MCF 10A (cell line): ENCODE results near the gene RTKN2. TPM values are rescaled to one million over a fixed set of nuclear protein-coding genes. Genes with fewer than 3 reads are reported as not detected.

Experiments used
- BruUV-seq: library from RNA; stranded (reverse); fragments of 400-500 nt; replicated peaks from 2 replicates; lab custom pipeline; 2021; lab: Mats Ljungman, UMichigan
- CTCF ChIA-PET: fragments of 300-600 bp; sonication (Branson Sonifier 250); formaldehyde crosslinking; extraction: SDS; loops from one replicate; lab custom pipeline; 2021; ENCODE audit warnings: antibody characterized with exemption, inconsistent platforms; lab: Yijun Ruan, JAX
- POLR2A ChIA-PET: fragments of 300-600, 350-650 bp; sonication (Branson Sonifier 250); formaldehyde crosslinking; extraction: SDS; loops from one replicate; lab custom pipeline; 2020; ENCODE audit warnings: antibody characterized with exemption, inconsistent platforms; lab: Yijun Ruan, JAX
- DNase-seq: peaks from one replicate; pipeline ENCODE4 v3.0.0-alpha.2; 2018; ENCODE audit not compliant: unreplicated experiment
- H3K27ac Mint-ChIP-seq: one replicate; pipeline ENCODE4 v1.8.0; 2022; ENCODE audit warnings: mild to moderate bottlenecking, low read depth, mixed read lengths; ENCODE audit not compliant: unreplicated experiment
- H3K27me3 Mint-ChIP-seq: one replicate; pipeline ENCODE4 v1.8.0; 2022; ENCODE audit warnings: mixed read lengths; ENCODE audit not compliant: insufficient read depth, unreplicated experiment
- H3K36me3 Mint-ChIP-seq: one replicate; pipeline ENCODE4 v1.8.0; 2022; ENCODE audit warnings: mild to moderate bottlenecking, moderate library complexity, mixed read lengths; ENCODE audit not compliant: insufficient read depth, unreplicated experiment
- H3K4me1 Mint-ChIP-seq: one replicate; pipeline ENCODE4 v1.8.0; 2022; ENCODE audit warnings: mixed read lengths; ENCODE audit not compliant: insufficient read depth, unreplicated experiment
- H3K4me3 Mint-ChIP-seq: one replicate; pipeline ENCODE4 v1.8.0; 2022; ENCODE audit warnings: mild to moderate bottlenecking, moderate library complexity, mixed read lengths; ENCODE audit not compliant: unreplicated experiment
- H3K9me3 Mint-ChIP-seq: one replicate; pipeline ENCODE4 v1.8.0; 2022; ENCODE audit warnings: mixed read lengths; ENCODE audit not compliant: unreplicated experiment
- intact Hi-C: fragments of 100-400 bp; cut with micrococcal nuclease; formaldehyde crosslinking; loops from 2 replicates; pipeline ENCODE4 v1.14.1; 2022
- total RNA-seq: library from RNA; stranded (reverse); gene quantifications from 2 replicates; pipeline ENCODE4 v1.2.3, GENCODE V29; 2022
- TF ChIP-seq, protein P1 (sequence below): fragments of 200-600 bp; IDR thresholded peaks from one replicate; pipeline ENCODE4 v1.8.0; 2022; ENCODE audit warnings: antibody characterized with exemption, mild to moderate bottlenecking; ENCODE audit not compliant: unreplicated experiment

The RTKN2 gene
- total RNA-seq, 1 experiment from 2014 or later = 2.6 TPM

DNA sequence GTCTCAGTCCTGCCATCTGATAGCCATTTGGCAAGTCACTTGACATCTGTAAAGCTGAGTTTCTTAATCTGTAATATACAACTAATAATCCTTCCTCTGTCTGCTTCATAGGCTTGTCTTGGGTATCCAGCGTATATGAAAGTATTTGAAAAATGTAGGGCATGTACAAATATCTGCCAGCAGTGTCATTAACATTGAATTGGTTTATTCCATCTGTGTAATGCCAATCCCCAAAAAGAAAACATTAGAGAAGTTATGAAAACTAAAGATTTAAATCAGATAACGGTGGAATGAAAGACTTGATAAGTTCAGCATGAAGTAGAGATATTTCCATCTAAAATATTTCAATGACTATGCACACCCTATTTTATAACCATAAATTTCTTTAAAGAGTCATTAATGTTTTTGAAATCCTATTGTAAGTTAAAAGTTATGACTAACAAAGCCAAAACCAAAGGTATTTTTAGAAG lies 9.8 kb upstream of the RTKN2 start:
- no peaks in the 10 kb centered on the region for H3K36me3 Mint-ChIP-seq
- no peak overlapping the region for H3K27ac Mint-ChIP-seq
- DNase-seq = no peak
- H3K27me3 Mint-ChIP-seq = no peaks in the 10 kb centered on the region
- CTCF ChIA-PET = interaction anchor here (0.7 to 0.9 kb wide), 3 partner anchors 13 to 143 kb away, joined by 3 to 6 read pairs (median 4); no protein-coding TSS in a partner anchor
- no TSS peak for BruUV-seq
- POLR2A ChIA-PET = no interaction called here
- intact Hi-C loops = no loop called here
- H3K9me3 Mint-ChIP-seq = no peaks in the 10 kb centered on the region
- TF ChIP-seq, protein P1, sequence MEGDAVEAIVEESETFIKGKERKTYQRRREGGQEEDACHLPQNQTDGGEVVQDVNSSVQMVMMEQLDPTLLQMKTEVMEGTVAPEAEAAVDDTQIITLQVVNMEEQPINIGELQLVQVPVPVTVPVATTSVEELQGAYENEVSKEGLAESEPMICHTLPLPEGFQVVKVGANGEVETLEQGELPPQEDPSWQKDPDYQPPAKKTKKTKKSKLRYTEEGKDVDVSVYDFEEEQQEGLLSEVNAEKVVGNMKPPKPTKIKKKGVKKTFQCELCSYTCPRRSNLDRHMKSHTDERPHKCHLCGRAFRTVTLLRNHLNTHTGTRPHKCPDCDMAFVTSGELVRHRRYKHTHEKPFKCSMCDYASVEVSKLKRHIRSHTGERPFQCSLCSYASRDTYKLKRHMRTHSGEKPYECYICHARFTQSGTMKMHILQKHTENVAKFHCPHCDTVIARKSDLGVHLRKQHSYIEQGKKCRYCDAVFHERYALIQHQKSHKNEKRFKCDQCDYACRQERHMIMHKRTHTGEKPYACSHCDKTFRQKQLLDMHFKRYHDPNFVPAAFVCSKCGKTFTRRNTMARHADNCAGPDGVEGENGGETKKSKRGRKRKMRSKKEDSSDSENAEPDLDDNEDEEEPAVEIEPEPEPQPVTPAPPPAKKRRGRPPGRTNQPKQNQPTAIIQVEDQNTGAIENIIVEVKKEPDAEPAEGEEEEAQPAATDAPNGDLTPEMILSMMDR = no peak
- H3K4me3 Mint-ChIP-seq = no peak overlapping the region
- peaks cover 5% of the 10 kb centered on the region for H3K4me1 Mint-ChIP-seq

DNA sequence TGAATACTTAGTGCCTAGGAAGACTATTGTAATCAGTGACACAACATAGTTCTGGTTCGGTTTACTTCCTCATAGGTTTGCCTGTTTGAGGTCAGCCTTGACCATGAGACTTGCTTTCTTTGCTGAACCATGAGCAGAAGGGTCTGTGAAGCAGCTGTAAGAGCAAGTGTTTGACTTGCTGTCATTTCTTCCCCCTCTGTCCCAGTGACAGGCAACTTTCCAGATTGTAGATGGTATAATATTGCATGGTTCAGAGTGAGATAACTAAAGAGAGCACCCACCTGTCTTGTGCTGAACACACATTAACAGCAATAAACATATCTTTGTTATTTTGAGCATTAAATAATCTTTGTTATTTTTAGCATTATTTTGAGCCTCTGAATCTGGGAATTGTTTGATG lies 9.3 kb upstream of the RTKN2 start:
- no peaks in the 10 kb centered on the region for H3K27me3 Mint-ChIP-seq
- no TSS peak for BruUV-seq
- POLR2A ChIA-PET = no interaction called here

DNA sequence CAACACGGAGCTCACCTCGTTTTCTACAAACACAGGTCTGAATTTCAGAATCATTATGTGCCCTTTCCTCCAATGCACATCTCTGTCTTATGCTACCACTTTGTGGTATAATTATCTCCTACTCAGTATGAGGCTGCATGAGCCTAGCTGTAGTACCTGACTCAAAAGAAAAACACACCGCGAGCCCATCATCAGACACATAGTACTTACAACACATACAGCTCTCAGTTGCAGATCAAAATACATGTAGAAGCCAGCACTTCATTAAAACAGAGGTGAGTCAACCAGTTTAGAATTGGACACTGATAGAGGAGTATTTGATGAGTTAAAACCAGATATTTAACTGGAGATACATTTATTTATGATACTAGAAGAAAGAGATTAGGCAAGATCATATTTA lies 1.4 kb upstream of the RTKN2 start:
- Mint-ChIP-seq H3K27me3 (no peaks in the 10 kb centered on the region), H3K27ac (no peak overlapping the region), H3K36me3 (no peaks in the 10 kb centered on the region), H3K4me1 (peaks cover 17% of the 10 kb centered on the region), H3K9me3 (no peaks in the 10 kb centered on the region), H3K4me3 (peak overlapping the region; percentile 86)
- TF ChIP-seq, protein P1 = no peak
- no TSS peak for BruUV-seq
- DNase-seq = no peak
- intact Hi-C loops = no loop called here
- ChIA-PET POLR2A (interaction anchor here (0.5 to 1.0 kb wide), 2 partner anchors 42 to 533 kb away, joined by 3 to 4 read pairs; no protein-coding TSS in a partner anchor), CTCF (interaction anchor here (0.6 to 1.0 kb wide), 3 partner anchors 25 to 887 kb away, joined by 3 to 4 read pairs (median 3); no protein-coding TSS in a partner anchor)

More for the DNA sequence above, 9.3 kb upstream of the RTKN2 start:
- CTCF ChIA-PET = interaction anchor here (0.7 kb wide), 1 partner anchor 13 kb away, joined by 6 read pairs; no protein-coding TSS in a partner anchor
- Mint-ChIP-seq H3K9me3 (no peaks in the 10 kb centered on the region), H3K36me3 (no peaks in the 10 kb centered on the region), H3K27ac (no peak overlapping the region), H3K4me3 (no peak overlapping the region), H3K4me1 (peaks cover 5% of the 10 kb centered on the region)
- DNase-seq = no peak
- intact Hi-C loops = no loop called here
- TF ChIP-seq, protein P1 = no peak

DNA sequence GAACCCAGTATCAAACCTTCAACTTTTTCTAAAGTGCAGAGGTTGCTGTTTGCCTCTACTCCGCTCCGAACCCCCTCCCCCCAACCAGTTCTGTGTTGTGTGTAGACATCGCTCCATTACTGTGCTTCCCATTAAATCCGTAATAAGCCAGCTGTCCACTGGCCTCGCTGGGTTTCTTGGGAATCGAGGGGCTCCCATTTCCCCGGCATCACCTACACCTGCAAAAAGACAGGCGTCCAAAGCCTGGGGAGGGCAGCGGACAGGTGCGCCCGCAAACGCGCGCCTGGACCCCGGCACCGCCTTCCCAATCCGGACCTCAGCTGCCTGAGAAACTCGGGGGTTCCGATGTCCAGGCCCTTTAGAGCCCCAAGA lies 631 bp downstream of the RTKN2 start:
- Mint-ChIP-seq H3K4me3 (peak overlapping the region; percentile 86), H3K27ac (peak overlapping the region; percentile 39), H3K27me3 (no peaks in the 10 kb centered on the region), H3K9me3 (no peaks in the 10 kb centered on the region), H3K36me3 (no peaks in the 10 kb centered on the region), H3K4me1 (peaks cover 21% of the 10 kb centered on the region)
- POLR2A ChIA-PET = interaction anchor here (0.6 to 0.7 kb wide), 3 partner anchors 146 to 222 kb away, joined by 3 to 5 read pairs (median 4); no protein-coding TSS in a partner anchor
- BruUV-seq = no TSS peak
- intact Hi-C loops = loop anchor here (5.0 kb wide), 1 partner anchor 114 kb away; no protein-coding TSS in a partner anchor
- CTCF ChIA-PET = interaction anchor here (0.6 kb wide), 1 partner anchor 119 kb away, joined by 4 read pairs; no protein-coding TSS in a partner anchor
- DNase-seq = no peak
- TF ChIP-seq, protein P1 = no peak
